ENCODE data around the gene SUMF1.
A peak's percentile ranks its signal among the peaks of the same experiment; 100 is the strongest.

The SUMF1 gene

GRCh38 chr3:4497005-4497692, 30.1 kb upstream of the SUMF1 start:
- DNase-seq, result no peak

GRCh38 chr3:4496087-4496452, 29.0 kb upstream of the SUMF1 start:
- no peak for DNase-seq

DNA sequence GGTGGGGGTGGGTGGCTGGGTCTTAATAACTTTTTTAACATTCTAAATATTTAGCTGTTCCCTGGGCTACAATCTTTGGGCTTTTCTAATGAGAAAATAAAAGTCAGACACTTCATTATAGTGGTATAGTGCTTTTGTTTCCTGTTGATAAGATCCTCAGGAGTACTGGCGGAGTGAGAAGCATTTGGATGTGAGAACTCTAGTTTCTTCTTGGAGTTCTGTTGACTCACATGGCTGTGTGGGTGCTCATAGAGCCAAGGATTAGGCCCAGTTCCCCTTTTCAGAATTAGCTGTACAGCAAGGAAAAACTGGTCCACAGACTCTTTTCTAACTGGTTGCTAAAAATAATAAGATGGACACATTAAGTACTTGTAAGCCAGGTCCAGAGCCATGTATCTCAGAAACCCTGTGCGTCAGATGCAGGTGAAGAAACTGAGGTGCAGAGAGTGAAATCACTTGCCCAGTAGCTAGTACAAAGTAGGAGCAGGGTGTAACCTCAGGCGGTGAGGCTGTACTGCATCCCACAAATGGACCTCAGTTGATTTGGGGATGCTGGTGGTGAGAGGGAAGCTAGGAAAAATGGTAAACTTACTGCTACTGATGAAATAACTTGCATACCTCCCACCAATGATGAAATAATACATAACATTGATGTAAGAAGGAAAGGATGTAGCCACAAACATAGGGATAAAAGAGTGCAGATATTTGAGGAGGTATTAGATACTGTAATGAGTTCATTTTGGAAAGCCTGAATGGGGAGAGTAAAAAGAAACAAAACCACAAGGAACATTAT, 28.4 kb upstream of the SUMF1 start:
- DNase-seq, result peak; percentile 89

DNA sequence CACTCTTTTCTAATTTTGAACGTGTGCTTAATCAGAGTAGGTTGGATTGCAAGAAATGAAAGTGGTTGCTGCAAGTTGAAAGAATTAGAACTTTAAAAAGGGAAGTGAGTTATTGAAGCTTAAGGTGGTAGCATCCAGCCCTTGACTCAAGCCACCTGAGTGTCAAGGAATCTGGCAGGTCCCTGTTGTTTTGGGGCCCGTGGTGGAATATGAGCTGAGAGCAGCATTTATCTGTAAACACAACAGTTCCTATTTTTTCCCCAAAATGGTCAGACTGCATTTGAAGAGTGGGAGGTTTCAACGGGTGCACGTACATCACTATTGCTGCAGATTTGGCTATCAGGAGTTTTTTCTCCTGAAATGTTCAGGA, 27.8 kb upstream of the SUMF1 start:
- DNase-seq, result peak; percentile 68

- peak; percentile 31 for DNase-seq
These were observed 27.1 kb upstream of the SUMF1 start for GRCh38 chr3:4493941-4494894.

DNA sequence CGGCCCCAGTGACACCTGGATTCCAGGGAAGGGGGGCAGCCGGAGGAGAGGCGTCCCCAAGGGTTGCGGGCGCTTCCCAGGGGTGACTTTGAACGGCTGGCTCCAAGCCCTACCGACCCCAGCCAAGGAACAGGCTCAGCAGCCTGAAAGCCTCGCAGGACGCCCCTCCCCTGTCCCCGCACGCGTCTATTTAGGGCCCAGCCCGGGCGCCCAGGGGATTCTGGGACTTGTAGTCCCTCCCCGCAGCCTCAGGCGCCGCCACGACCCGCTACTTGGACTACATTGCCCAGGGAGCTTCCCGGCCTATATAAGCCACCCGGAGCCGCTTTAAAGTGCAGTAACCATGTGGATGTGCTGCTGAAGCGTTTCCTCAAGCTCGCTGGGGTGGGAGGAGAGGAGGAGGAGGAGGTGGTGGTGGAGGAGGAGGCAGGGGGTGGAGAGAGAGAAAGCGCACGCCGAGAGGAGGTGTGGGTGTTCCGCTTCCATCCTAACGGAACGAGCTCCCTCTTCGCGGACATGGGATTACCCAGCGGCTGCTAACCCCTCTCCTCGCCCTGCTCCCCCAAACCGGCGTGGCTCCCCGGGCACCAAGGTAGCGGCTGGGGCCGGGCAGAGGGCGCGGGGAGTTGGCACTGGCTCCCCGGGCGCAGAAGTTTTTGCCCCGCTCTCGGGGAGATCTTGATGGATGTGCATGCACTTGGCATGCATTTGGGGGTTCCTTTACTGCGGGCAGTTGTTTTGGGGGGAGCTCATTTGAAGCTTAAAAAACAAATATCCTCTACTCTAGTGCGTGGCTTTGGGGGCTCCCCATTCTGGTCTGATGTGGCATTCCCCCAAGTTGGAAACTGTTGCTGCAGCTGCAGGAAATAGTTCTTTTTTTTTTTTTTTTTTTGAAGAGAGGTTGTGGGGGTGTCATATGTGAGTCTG, 26.2 kb upstream of the SUMF1 start, which contains the start of gene ITPR1:
TSS of gene ITPR1 (plus strand) at position 335 of the 927 bp plus-strand sequence. CDS start 23,144 bp downstream, outside the sequence.
- peak; percentile 99 for DNase-seq

DNA sequence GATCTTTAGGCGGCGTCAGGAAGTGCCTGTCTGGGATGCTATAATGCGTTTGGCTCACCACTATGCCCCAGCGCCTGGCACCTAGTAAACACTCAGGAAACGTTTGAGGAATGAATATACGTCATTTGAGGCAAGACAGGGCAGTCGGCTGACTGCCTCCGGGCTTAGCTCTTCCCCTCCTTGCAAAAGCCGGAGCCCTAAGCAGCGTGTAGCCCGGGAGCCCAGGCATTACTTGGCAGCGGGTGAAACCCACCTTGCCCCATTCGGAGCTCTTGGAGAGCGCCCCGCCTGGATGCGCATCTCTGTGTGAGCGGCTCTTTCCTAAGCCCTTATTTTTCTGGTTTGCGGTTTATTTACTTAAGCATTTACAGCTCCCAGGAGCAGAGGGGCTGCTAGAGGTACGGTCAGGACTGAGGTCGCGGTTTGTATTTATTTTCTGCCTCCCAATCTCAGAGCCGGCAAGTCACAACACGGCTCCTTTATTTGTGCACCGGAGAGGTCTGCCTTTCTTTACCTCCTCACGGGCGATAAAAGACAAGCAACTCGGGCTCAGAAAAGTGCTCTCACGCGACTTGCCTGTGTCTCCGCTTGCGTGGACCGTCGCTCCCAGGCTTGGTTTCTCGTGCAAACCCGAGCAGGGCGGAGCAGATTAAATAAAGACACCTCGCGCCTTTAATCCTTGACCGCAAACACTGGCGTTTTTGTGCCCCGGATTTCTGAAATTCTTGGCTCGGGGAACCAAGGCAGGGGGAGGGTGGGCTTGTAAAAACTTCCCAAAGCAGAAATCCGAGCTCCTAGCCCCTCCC, 25.3 kb upstream of the SUMF1 start:
- peak; percentile 33 for DNase-seq

GRCh38 chr3:4491855-4492207, 24.8 kb upstream of the SUMF1 start:
- DNase-seq, result no peak

DNA sequence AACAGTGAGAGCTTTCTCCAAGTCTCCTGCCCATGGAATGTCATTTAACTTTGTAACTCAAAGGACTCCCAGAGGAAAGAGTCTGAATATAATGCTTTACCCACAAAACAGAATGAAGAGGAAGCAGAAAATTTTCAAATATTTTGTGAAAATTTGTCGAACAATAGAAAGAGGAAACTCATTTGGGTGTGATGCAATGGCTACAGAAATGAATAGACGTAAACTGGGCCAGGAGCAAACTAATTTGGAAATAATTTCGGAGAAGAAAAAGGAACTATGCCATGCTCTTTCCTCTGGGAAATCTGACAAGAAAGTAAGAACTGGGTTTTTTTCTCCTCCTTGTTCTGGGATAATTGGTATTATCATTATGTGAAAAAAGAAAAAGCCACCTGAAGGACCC, 11.2 kb upstream of the SUMF1 start:
- DNase-seq, result peak; percentile 85

DNA sequence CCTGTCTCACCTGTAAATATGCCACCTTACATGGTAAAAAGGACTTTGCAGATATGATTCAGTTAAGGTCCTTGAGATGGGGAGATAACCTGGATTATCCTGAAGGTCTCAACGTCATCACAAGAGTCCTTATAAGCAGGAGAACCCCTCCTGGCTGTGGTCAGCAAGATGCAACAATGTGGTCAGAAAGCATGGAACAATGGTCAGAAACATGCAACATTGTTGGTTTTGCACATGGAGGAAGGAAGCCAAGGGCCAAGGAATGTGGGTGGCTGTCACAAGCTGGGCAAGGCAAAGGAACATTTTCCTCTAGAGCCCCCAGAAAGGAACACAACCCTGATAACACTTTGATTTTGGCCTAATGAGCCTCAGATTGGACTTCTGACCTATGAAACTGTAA, 9.4 kb upstream of the SUMF1 start:
- DNase-seq, result peak; percentile 57

- peak; percentile 60 for DNase-seq
These were observed 8.7 kb upstream of the SUMF1 start for GRCh38 chr3:4475804-4476203.

GRCh38 chr3:4474683-4475490, 7.8 kb upstream of the SUMF1 start:
- DNase-seq, result peak; percentile 99

DNA sequence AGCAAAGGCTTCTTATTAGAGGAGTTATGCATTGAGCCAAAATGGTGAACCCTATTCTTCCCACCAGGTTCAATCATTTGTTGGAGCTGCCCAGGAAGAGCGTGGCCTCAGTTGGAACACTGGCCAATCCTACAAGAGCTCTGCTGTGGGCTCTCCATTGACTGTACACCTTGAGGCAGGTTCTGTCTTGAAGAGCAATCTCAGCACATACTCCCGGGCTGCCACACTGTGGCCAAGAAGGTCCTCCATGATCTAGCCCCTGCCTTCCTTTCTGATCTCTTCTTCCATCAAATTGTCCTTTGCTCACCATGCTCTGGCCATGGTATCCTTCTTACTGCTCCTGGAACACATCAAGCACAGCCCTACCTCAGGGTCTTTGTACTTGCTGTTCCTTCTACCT, 5.7 kb upstream of the SUMF1 start:
- no peak for DNase-seq

- DNase-seq, result no peak
These were observed 5.2 kb upstream of the SUMF1 start for GRCh38 chr3:4472312-4472711.

- DNase-seq, result no peak
These were observed 4.8 kb upstream of the SUMF1 start for GRCh38 chr3:4471907-4472306.

DNA sequence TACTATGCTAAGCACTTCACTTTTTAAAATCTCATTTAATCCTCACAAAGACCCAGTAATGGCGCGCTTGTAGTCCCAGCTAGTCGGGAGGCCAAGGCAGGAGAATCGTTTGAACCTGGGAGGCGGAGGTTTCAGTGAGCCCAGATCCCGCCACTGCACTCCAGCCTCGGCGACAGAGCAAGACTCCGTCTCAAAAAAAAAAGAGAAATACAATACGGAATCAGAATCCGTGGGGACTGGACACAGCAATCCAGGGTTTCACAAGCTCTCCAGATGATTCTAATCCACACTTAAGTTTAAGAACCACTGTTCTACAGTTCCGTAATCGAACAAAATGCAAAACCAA, 426 bp upstream of the SUMF1 start:
- DNase-seq, result peak; percentile 42

DNA sequence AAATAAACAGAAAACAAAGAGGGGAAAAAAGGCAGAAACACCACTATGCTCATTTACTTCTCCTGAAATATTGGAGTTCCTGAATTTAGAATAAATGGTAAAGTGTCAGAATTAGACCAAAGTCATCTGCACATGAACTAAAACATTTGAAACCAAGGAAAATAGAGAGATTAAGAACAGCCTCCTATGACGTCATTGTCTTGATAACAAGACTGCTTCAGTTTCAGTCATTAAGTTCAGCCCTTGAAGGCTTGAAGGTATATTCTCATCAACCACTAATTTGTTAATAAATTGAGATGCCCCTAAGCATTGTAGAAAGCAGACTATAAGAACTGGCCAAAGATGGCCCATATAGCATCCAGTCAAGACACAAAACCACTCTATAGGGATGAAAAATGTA, 2.5 kb downstream of the SUMF1 start:
- no peak for DNase-seq

DNA sequence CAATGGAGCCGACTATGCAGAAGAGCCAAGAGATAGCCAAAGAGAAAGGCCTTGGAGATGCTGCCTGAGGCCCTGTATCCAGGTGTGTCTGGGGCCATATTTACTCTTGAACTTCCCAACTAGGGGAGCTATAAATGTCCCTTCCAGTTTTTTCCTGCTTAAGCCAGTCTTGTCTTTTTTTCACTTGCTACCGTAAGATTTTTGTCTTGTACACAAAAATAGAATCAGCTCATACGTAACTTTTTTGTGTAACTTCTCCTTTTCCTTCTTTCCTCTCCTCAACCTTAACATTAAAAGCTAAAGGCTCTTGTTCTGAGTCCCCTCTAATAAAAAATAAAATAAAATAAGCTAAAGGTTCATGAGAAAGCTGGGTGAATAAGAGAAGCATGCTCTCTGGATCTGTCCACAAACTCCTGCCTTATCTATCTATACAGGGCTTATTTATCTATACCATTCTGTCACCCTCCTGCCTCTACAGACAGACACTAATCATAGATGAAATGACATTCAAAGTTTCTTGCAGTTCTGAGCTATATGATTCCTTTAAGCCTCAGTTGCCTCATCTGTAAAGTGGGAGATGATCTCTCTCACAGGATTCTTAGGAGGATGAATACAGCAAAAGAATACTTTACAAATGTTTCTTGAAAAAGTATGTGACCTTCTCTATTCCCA, 4.6 kb downstream of the SUMF1 start:
- peak; percentile 36 for DNase-seq

DNA sequence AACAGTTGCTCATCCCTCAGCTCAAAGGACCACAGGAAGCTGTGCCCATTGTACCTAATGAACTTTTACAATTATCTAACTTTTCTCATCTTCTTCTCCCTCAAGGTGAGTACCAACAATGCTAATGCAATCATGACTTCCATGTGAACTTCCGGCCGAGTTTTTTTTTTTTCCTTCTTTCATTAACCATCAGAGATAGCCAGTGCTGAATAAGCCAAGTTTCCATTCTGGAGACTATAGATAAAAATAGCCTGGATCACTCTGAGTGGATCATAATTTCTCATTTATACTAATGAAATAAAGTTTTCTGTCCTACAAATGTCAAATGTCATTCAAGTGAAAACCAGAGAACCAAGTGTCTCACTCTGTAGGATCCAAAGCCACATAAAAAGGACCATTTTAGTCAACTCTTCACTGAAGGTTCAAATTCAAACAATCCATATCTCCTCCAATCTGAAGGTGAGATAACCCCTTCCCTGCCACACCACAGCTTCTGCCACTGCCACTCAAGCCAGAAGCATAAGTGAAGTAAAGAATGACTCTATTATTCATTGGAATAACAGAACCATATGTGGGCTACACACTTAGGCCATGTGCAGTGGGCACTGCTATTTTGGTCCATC, 5.5 kb downstream of the SUMF1 start:
- DNase-seq, result no peak

DNA sequence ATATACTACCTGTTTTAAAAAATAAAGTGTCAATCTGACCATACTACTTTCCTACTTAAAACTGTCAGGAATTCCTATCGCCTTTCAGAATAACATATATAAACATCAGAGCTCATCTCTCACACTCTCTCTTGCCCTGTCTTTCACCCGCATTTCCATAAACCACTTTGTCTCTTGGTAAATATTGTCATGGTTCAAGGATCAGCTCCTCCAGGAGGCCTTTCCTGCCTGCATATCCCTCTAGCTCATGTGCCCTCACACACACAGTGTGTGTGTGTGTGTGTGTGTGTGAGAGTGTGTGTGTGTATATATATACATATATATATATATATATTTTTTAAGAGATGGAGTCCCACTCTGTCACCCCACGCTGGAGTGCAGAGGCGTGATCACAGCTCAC, 6.7 kb downstream of the SUMF1 start:
- DNase-seq, result no peak

Data from MV-4-11 (cell line).